K562 (cell line): Measurements from ENCODE around the gene NFKBIB. TPM values are rescaled to one million over a fixed set of nuclear protein-coding genes. Genes with fewer than 3 reads are reported as not detected.
A peak's percentile ranks its signal among the peaks of the same experiment; 100 is the strongest.

Source experiments
- ASH1L ChIP-seq: fragments of 450-650 bp; IDR thresholded peaks from 2 replicates; pipeline ENCODE4 v1.6.1; 2018; ENCODE audit warnings: borderline replicate concordance, mild to moderate bottlenecking, low read depth; ENCODE audit not compliant: partially characterized antibody
- BRCA1 ChIP-seq, 2 experiments: fragments of 450-650 bp in 1 of 2; sonication (generic) in 1 of 2; formaldehyde crosslinking in 1 of 2; IDR thresholded peaks; 2 replicates each; pipeline versions ENCODE4 v1.5.0 to v1.6.1; 2017 to 2020; ENCODE audit warnings: mild to moderate bottlenecking in 1 of 2, missing genetic modification reagents in 1 of 2
- CEBPB ChIP-seq: fragments of 450-650 bp; IDR thresholded peaks from 2 replicates; pipeline ENCODE4 v1.6.1; 2016; ENCODE audit warnings: missing genetic modification characterization, missing compliant biosample characterization
- DACH1 ChIP-seq: fragments of 450-650 bp; IDR thresholded peaks from 2 replicates; pipeline ENCODE4 v1.6.1; 2018; ENCODE audit not compliant: partially characterized antibody
- FOSL1 ChIP-seq: fragments of 200-800 bp; sonication (Bioruptor generic); conservative IDR thresholded peaks from 2 replicates; pipeline ENCODE4 v1.6.1; 2016; ENCODE audit warnings: missing genetic modification characterization, missing compliant biosample characterization
- KDM1A ChIP-seq, 2 experiments: fragments of 450-650 bp; IDR thresholded peaks; 2 replicates each; pipeline ENCODE4 v1.6.1; 2016; ENCODE audit warnings: mild to moderate bottlenecking in 2 of 2
- MTA2 ChIP-seq: fragments of 450-650 bp; IDR thresholded peaks from 2 replicates; pipeline ENCODE4 v1.6.1; 2016; ENCODE audit warnings: low read depth
- NFIX ChIP-seq: fragments of 250-450 bp; sonication (Bioruptor Pico); IDR thresholded peaks from 2 replicates; pipeline ENCODE4 v1.4.0; 2020; ENCODE audit warnings: low read depth, mild to moderate bottlenecking, moderate library complexity
- NR4A1 ChIP-seq, 2 experiments: fragments of 250-450 bp in 1 of 2; fragments of 450-650 bp in 1 of 2; sonication (Bioruptor Pico) in 1 of 2; IDR thresholded peaks; 2 replicates each; pipeline versions ENCODE4 v1.4.0 to v1.6.1; 2016 to 2020; ENCODE audit warnings: mild to moderate bottlenecking in 2 of 2, missing compliant biosample characterization in 1 of 2, missing genetic modification characterization in 1 of 2, moderate library complexity in 1 of 2
- NUFIP1 ChIP-seq: fragments of 450-650 bp; IDR thresholded peaks from 2 replicates; pipeline ENCODE4 v1.6.1; 2018; ENCODE audit not compliant: partially characterized antibody
- PRMT5 ChIP-seq: sonication (generic); formaldehyde crosslinking; IDR thresholded peaks from 2 replicates; pipeline ENCODE4 v1.5.0; 2020; ENCODE audit warnings: missing genetic modification reagents
- U2AF1 ChIP-seq: fragments of 200-400 bp; formaldehyde crosslinking; optimal IDR thresholded peaks from 2 replicates; pipeline ENCODE3; 2017; ENCODE audit warnings: mild to moderate bottlenecking, low read depth, low read length, moderate library complexity
- ZNF133 ChIP-seq: fragments of 250-450 bp; sonication (Bioruptor Pico); IDR thresholded peaks from 2 replicates; pipeline ENCODE4 v1.4.0; 2020; ENCODE audit warnings: mild to moderate bottlenecking
- ZNF197 ChIP-seq: fragments of 200-800 bp; sonication (Bioruptor generic); IDR thresholded peaks from 2 replicates; pipeline ENCODE4 v1.6.1; 2016; ENCODE audit warnings: low read depth, missing genetic modification characterization, missing compliant biosample characterization
- ZNF707 ChIP-seq: fragments of 250-450 bp; sonication (Bioruptor Pico); conservative IDR thresholded peaks from 2 replicates; pipeline ENCODE4 v1.8.0; 2022; ENCODE audit warnings: inconsistent platforms, mild to moderate bottlenecking, moderate library complexity
- polyA plus RNA-seq, 8 experiments: library from polyadenylated mRNA; depleted of rRNA in 4 of 8; stranded (reverse) in 5 of 8; unstranded in 3 of 8; fragments of >200 nt; fragmentation: Nextera tagmentation in 2 of 8; fragmentation: Illumina TruSeq in 1 of 8; extraction: Ambion mirVana in 2 of 8; extraction: Trizol in 1 of 8; gene quantifications; 2 replicates each; pipeline versions ENCODE4 v1.2.1 to v1.2.3, GENCODE V29; 2011 to 2014; ENCODE audit warnings: inconsistent platforms in 1 of 8, missing spikeins in 1 of 8
- total RNA-seq, 7 experiments: library from RNA; depleted of rRNA in 6 of 7; stranded (reverse); fragments of >200 nt in 6 of 7; fragmentation: Illumina TruSeq in 2 of 7; extraction: Trizol in 2 of 7; gene quantifications; 2 replicates each; pipeline versions ENCODE4 v1.2.1 to v1.2.3, GENCODE V29; 2011 to 2021; ENCODE audit warnings: low replicate concordance in 1 of 7
- TF ChIP-seq, protein P1 (sequence below): fragments of 200-400 bp; formaldehyde crosslinking; IDR thresholded peaks from 2 replicates; pipeline ENCODE4 v1.6.1; 2017; ENCODE audit warnings: mild to moderate bottlenecking, low read depth, low read length, moderate library complexity
- TF ChIP-seq, protein P2 (sequence below): sonication (generic); formaldehyde crosslinking; IDR thresholded peaks from 2 replicates; pipeline ENCODE4 v1.8.0; 2022; ENCODE audit warnings: missing genetic modification reagents, mild to moderate bottlenecking, borderline replicate concordance
- TF ChIP-seq, protein P3 (sequence below): sonication (generic); formaldehyde crosslinking; IDR thresholded peaks from 2 replicates; pipeline ENCODE4 v1.5.0; 2020; ENCODE audit warnings: missing genetic modification reagents
- TF ChIP-seq, protein P4 (sequence below): fragments of 450-650 bp; formaldehyde crosslinking; IDR thresholded peaks from 2 replicates; pipeline ENCODE4 v1.4.0; 2020; ENCODE audit warnings: mild to moderate bottlenecking, moderate library complexity
- TF ChIP-seq, protein P5 (sequence below): fragments of 450-650 bp; conservative IDR thresholded peaks from 2 replicates; pipeline ENCODE4 v1.6.1; 2016; ENCODE audit warnings: missing genetic modification characterization, low read depth, mild to moderate bottlenecking, control low read depth, missing compliant biosample characterization

NFKBIB gene
- total and polyA plus RNA-seq, 9 of the 15 experiments (the other 6 are each of a cell fraction or from before 2014, with no cell fraction given), result 1.5 to 44.9 (median 10.4) TPM

DNA sequence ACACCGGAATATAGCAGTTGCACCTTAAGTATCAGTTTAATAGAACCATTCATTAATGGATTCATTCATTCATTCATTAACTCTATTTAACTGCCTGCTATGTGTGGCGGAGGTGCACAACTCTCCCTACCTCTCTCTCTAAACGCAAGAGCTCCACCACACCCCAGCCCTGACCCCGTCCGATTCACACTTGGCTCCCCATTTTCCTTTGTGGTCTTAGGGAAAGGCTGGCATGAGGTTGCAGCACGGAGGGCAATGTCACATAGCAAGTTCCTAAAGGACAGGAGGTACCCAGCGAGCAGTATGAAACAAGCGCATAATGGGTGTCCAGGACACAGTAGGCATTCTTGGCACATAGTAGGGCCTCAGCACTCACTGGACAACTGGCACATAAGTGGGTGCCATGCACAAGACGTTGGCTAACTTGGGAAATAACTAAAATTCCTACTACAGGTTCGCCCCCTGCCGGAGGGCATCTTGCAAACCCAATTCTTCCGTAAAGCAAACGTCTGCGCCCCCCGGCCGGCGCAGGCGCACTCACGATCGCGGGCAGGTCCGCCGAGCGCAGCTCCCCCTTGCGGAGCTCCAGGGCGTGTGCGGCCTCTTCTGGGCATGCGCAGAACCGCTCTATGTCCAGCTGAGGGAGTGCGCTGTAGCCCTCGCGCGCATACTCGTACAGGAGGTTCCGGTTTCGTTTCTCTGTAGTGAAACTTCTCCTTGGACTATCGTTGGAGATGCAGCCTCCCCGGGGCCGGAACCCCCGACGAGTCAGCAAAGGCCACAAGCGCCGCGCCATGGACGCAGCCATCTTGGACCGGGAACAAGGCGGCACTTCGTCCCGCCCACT is 30.4 kb downstream of the NFKBIB start, which contains the start of gene SARS2 (continued):
- TF ChIP-seq FOSL1 (tag), result peak; percentile 39
- TF ChIP-seq, protein P1, sequence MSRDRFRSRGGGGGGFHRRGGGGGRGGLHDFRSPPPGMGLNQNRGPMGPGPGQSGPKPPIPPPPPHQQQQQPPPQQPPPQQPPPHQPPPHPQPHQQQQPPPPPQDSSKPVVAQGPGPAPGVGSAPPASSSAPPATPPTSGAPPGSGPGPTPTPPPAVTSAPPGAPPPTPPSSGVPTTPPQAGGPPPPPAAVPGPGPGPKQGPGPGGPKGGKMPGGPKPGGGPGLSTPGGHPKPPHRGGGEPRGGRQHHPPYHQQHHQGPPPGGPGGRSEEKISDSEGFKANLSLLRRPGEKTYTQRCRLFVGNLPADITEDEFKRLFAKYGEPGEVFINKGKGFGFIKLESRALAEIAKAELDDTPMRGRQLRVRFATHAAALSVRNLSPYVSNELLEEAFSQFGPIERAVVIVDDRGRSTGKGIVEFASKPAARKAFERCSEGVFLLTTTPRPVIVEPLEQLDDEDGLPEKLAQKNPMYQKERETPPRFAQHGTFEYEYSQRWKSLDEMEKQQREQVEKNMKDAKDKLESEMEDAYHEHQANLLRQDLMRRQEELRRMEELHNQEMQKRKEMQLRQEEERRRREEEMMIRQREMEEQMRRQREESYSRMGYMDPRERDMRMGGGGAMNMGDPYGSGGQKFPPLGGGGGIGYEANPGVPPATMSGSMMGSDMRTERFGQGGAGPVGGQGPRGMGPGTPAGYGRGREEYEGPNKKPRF, result no peak
- no peak; the same call in 1 of the 2 replicates for TF ChIP-seq MTA2
- peak; percentile 72; the same call in 1 of the 2 replicates for TF ChIP-seq ZNF707 (CRISPR knock-in tag)
- TF ChIP-seq, protein P2, sequence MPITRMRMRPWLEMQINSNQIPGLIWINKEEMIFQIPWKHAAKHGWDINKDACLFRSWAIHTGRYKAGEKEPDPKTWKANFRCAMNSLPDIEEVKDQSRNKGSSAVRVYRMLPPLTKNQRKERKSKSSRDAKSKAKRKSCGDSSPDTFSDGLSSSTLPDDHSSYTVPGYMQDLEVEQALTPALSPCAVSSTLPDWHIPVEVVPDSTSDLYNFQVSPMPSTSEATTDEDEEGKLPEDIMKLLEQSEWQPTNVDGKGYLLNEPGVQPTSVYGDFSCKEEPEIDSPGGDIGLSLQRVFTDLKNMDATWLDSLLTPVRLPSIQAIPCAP (CRISPR knock-in tag), result no peak
- TF ChIP-seq, protein P3, sequence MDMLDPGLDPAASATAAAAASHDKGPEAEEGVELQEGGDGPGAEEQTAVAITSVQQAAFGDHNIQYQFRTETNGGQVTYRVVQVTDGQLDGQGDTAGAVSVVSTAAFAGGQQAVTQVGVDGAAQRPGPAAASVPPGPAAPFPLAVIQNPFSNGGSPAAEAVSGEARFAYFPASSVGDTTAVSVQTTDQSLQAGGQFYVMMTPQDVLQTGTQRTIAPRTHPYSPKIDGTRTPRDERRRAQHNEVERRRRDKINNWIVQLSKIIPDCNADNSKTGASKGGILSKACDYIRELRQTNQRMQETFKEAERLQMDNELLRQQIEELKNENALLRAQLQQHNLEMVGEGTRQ (CRISPR knock-in tag), result peak; percentile 10; the same call in 1 of the 2 replicates
- no peak for TF ChIP-seq NUFIP1
- TF ChIP-seq DACH1, result peak; percentile 26
- TF ChIP-seq NR4A1 (CRISPR knock-in tag; IDR thresholded peaks at IDR 0.05), result 0 out of 2 replicates have a peak, but pooled peaks have one; percentile 68
- no peak for TF ChIP-seq NR4A1 (tag; IDR thresholded peaks at IDR 0.05)
- peak; percentile 72 for TF ChIP-seq CEBPB (tag)
- no peak for TF ChIP-seq KDM1A (IDR thresholded peaks at IDR 0.05)
- TF ChIP-seq, protein P4, sequence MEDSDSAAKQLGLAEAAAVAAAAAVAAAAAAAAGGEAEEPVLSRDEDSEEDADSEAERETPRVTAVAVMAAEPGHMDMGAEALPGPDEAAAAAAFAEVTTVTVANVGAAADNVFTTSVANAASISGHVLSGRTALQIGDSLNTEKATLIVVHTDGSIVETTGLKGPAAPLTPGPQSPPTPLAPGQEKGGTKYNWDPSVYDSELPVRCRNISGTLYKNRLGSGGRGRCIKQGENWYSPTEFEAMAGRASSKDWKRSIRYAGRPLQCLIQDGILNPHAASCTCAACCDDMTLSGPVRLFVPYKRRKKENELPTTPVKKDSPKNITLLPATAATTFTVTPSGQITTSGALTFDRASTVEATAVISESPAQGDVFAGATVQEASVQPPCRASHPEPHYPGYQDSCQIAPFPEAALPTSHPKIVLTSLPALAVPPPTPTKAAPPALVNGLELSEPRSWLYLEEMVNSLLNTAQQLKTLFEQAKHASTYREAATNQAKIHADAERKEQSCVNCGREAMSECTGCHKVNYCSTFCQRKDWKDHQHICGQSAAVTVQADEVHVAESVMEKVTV (CRISPR knock-in tag), result peak; percentile 79
- TF ChIP-seq U2AF1, result no peak
- TF ChIP-seq NFIX (CRISPR knock-in tag), result no peak
- TF ChIP-seq, protein P5, sequence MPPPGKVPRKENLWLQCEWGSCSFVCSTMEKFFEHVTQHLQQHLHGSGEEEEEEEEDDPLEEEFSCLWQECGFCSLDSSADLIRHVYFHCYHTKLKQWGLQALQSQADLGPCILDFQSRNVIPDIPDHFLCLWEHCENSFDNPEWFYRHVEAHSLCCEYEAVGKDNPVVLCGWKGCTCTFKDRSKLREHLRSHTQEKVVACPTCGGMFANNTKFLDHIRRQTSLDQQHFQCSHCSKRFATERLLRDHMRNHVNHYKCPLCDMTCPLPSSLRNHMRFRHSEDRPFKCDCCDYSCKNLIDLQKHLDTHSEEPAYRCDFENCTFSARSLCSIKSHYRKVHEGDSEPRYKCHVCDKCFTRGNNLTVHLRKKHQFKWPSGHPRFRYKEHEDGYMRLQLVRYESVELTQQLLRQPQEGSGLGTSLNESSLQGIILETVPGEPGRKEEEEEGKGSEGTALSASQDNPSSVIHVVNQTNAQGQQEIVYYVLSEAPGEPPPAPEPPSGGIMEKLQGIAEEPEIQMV (tag), result no peak
- no peak for TF ChIP-seq ASH1L
- TF ChIP-seq PRMT5 (CRISPR knock-in tag), result no peak
- TF ChIP-seq BRCA1 (IDR thresholded peaks at IDR 0.05), result no peak
- no peak for TF ChIP-seq BRCA1 (CRISPR knock-in tag; IDR thresholded peaks at IDR 0.05)
- no peak for TF ChIP-seq ZNF197 (CRISPR knock-in tag)
- no peak for TF ChIP-seq ZNF133
